GM12878 (cell line): Measurements from ENCODE around the gene FMNL2. TPM values are rescaled to one million over a fixed set of nuclear protein-coding genes. Genes with fewer than 3 reads are reported as not detected.

Experiments used
- EED ChIP-seq: sonication (generic); IDR thresholded peaks from 2 replicates; pipeline ENCODE4 v1.6.1; 2016; ENCODE audit warnings: antibody characterized with exemption, low read depth
- FOXK2 ChIP-seq: fragments of 450-650 bp; IDR thresholded peaks from 2 replicates; pipeline ENCODE4 v1.6.1; 2017; ENCODE audit warnings: mild to moderate bottlenecking, moderate library complexity
- RUNX3 ChIP-seq: IDR thresholded peaks from 2 replicates; pipeline ENCODE4 v1.6.1; 2012; ENCODE audit warnings: low read length, inconsistent platforms
- TCF12 ChIP-seq: IDR thresholded peaks from 2 replicates; pipeline ENCODE4 v1.6.1; 2011; ENCODE audit warnings: low read depth, mild to moderate bottlenecking, low read length
- ZBED1 ChIP-seq: IDR thresholded peaks from 2 replicates; pipeline ENCODE4 v1.6.1; 2016; ENCODE audit warnings: borderline replicate concordance
- polyA plus RNA-seq, 11 experiments: library from polyadenylated mRNA; depleted of rRNA in 4 of 11; unstranded in 6 of 11; stranded (reverse) in 5 of 11; fragments of >200 nt; fragmentation: Nextera tagmentation in 4 of 11; fragmentation: Illumina TruSeq in 1 of 11; extraction: Ambion mirVana in 4 of 11; extraction: Trizol in 1 of 11; gene quantifications; 1 replicate in 1 of 11; 2 replicates in 10 of 11; pipeline versions ENCODE4 v1.2.1 to v1.2.3, GENCODE V29; 2011 to 2016; ENCODE audit warnings: inconsistent platforms in 2 of 11, missing spikeins in 2 of 11, low read depth in 1 of 11
- total RNA-seq, 4 experiments: library from RNA; depleted of rRNA in 3 of 4; stranded (reverse); fragments of >200 nt in 3 of 4; fragmentation: Illumina TruSeq in 1 of 4; extraction: Trizol in 1 of 4; gene quantifications; 2 replicates each; pipeline versions ENCODE4 v1.2.1 to v1.2.3, GENCODE V29; 2013 to 2021
- TF ChIP-seq, protein P1 (sequence below), 3 experiments: IDR thresholded peaks in 2 of 3; conservative IDR thresholded peaks in 1 of 3; 2 replicates each; pipeline ENCODE4 v1.5.1; 2011; ENCODE audit warnings: low read depth in 3 of 3, low read length in 3 of 3, mild to moderate bottlenecking in 3 of 3, control low read depth in 2 of 3, moderate library complexity in 2 of 3, inconsistent platforms in 1 of 3, mixed read lengths in 1 of 3; ENCODE audit not compliant: control insufficient read depth in 2 of 3, insufficient read depth in 1 of 3; ENCODE audit errors: extremely low read depth in 1 of 3
- TF ChIP-seq, protein P2 (sequence below): fragments of 150-350 bp; IDR thresholded peaks from 2 replicates; pipeline ENCODE4 v1.6.1; 2014; ENCODE audit warnings: mild to moderate bottlenecking, low read depth, low read length
- TF ChIP-seq, protein P3 (sequence below): IDR thresholded peaks from 2 replicates; pipeline ENCODE4 v1.6.1; 2011; ENCODE audit warnings: low read depth, low read length, improper control_type of control experiment, borderline replicate concordance
- TF ChIP-seq, protein P4 (sequence below): IDR thresholded peaks from 2 replicates; pipeline ENCODE4 v1.6.1; 2012; ENCODE audit warnings: improper control_type of control experiment, low read depth, low read length; ENCODE audit not compliant: insufficient replicate concordance

FMNL2 gene
- total and polyA plus RNA-seq, 10 of the 15 experiments (the other 5 are each of a cell fraction or from before 2014, with no cell fraction given): 0.13 to 9.9 (median 0.35) TPM

DNA sequence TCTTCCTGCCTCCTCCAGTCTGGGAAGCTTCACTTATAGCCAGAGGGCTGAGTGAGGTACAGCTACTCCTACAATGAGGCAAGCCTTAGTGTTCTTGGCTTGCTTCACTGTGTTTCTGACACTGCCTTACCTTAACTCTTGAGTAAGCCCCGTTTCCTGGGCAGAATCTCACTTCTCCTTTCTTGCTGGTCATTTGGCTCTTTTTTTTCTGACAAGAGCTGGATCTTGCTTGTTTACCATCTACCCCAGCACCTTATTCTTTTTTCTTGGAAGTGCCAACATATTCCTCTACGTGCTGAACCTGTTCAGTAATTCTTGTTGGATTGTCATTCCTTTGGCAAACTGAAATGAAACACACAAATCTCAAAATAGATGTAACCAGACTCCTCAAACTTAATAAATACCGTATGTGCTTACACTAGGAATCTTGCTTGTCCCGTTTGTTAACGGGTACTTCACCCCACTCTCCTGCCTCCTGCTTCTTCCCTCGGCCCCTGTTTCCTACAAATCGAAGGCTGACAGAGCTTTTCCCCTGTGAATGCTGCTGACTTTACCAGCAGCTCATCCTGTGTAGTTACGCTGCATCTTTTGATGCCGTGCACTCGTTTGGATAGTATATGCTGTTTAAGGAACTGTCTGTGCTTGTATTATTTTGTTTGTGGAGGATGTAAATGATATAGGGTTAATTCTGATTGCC is 132.2 kb downstream of the FMNL2 start (continued):
- TF ChIP-seq, protein P1, sequence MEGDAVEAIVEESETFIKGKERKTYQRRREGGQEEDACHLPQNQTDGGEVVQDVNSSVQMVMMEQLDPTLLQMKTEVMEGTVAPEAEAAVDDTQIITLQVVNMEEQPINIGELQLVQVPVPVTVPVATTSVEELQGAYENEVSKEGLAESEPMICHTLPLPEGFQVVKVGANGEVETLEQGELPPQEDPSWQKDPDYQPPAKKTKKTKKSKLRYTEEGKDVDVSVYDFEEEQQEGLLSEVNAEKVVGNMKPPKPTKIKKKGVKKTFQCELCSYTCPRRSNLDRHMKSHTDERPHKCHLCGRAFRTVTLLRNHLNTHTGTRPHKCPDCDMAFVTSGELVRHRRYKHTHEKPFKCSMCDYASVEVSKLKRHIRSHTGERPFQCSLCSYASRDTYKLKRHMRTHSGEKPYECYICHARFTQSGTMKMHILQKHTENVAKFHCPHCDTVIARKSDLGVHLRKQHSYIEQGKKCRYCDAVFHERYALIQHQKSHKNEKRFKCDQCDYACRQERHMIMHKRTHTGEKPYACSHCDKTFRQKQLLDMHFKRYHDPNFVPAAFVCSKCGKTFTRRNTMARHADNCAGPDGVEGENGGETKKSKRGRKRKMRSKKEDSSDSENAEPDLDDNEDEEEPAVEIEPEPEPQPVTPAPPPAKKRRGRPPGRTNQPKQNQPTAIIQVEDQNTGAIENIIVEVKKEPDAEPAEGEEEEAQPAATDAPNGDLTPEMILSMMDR (IDR thresholded peaks at IDR 0.05 in 2 of 3, conservative IDR thresholded peaks at IDR 0.05 in 1 of 3; ENCODE audit: control insufficient read depth in 2 of 3, extremely low read depth in 1 of 3, insufficient read depth in 1 of 3, low read depth in 3 of 3, low read length in 3 of 3): no peak
- TF ChIP-seq TCF12 (no peak), EED (no peak), FOXK2 (peak; percentile 60; the same call in 1 of the 2 replicates), RUNX3 (0 out of 2 replicates have a peak, but pooled peaks have one; percentile 20), ZBED1 (no peak)
- TF ChIP-seq, protein P2, sequence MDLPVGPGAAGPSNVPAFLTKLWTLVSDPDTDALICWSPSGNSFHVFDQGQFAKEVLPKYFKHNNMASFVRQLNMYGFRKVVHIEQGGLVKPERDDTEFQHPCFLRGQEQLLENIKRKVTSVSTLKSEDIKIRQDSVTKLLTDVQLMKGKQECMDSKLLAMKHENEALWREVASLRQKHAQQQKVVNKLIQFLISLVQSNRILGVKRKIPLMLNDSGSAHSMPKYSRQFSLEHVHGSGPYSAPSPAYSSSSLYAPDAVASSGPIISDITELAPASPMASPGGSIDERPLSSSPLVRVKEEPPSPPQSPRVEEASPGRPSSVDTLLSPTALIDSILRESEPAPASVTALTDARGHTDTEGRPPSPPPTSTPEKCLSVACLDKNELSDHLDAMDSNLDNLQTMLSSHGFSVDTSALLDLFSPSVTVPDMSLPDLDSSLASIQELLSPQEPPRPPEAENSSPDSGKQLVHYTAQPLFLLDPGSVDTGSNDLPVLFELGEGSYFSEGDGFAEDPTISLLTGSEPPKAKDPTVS: no peak
- TF ChIP-seq, protein P3, sequence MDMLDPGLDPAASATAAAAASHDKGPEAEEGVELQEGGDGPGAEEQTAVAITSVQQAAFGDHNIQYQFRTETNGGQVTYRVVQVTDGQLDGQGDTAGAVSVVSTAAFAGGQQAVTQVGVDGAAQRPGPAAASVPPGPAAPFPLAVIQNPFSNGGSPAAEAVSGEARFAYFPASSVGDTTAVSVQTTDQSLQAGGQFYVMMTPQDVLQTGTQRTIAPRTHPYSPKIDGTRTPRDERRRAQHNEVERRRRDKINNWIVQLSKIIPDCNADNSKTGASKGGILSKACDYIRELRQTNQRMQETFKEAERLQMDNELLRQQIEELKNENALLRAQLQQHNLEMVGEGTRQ: no peak
- TF ChIP-seq, protein P4, sequence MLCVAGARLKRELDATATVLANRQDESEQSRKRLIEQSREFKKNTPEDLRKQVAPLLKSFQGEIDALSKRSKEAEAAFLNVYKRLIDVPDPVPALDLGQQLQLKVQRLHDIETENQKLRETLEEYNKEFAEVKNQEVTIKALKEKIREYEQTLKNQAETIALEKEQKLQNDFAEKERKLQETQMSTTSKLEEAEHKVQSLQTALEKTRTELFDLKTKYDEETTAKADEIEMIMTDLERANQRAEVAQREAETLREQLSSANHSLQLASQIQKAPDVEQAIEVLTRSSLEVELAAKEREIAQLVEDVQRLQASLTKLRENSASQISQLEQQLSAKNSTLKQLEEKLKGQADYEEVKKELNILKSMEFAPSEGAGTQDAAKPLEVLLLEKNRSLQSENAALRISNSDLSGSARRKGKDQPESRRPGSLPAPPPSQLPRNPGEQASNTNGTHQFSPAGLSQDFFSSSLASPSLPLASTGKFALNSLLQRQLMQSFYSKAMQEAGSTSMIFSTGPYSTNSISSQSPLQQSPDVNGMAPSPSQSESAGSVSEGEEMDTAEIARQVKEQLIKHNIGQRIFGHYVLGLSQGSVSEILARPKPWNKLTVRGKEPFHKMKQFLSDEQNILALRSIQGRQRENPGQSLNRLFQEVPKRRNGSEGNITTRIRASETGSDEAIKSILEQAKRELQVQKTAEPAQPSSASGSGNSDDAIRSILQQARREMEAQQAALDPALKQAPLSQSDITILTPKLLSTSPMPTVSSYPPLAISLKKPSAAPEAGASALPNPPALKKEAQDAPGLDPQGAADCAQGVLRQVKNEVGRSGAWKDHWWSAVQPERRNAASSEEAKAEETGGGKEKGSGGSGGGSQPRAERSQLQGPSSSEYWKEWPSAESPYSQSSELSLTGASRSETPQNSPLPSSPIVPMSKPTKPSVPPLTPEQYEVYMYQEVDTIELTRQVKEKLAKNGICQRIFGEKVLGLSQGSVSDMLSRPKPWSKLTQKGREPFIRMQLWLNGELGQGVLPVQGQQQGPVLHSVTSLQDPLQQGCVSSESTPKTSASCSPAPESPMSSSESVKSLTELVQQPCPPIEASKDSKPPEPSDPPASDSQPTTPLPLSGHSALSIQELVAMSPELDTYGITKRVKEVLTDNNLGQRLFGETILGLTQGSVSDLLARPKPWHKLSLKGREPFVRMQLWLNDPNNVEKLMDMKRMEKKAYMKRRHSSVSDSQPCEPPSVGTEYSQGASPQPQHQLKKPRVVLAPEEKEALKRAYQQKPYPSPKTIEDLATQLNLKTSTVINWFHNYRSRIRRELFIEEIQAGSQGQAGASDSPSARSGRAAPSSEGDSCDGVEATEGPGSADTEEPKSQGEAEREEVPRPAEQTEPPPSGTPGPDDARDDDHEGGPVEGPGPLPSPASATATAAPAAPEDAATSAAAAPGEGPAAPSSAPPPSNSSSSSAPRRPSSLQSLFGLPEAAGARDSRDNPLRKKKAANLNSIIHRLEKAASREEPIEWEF: no peak
